NCI-H2081 treated with DMSO at 0.1 percent for 48 hours (cell line): ENCODE results near the gene AP2A2.

Experiments
- DNase-seq: peaks from one replicate; lab custom pipeline; 2025; lab: John Stamatoyannopoulos, UW

AP2A2 gene

DNA sequence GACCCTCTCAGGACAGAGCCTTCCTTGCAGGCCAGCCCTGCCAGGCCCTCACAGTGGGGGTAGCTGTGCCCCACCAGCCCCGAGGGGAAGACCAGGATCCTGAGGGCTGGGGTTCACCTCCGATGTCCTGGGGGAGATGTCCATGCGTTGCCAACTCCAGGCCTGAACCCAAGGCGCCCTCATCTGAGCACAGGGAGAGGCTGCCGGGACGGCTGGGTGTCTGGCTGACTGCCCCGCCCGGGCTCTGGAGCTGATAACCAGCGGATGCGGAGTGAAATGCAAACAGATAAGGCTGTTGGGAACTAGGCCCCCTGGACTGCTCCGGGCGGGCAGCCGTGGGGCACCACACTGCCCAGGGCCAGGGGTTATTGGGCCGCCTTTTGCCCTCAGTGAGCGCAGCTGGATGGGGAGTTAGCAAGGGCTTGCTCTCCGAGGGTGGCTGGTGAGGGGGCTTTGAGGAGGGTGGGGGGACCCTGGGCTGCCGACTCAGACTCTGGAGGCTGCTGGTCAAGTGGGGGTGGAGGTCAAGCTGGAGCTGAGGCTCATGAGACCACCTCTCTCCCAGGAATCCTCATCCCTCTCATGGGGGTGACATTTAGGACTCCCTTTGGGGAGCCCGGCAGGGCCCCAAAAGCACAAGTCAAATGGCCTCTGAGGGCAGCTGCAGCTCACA is 116.4 kb downstream of the AP2A2 start:
- no peak for DNase-seq

DNA sequence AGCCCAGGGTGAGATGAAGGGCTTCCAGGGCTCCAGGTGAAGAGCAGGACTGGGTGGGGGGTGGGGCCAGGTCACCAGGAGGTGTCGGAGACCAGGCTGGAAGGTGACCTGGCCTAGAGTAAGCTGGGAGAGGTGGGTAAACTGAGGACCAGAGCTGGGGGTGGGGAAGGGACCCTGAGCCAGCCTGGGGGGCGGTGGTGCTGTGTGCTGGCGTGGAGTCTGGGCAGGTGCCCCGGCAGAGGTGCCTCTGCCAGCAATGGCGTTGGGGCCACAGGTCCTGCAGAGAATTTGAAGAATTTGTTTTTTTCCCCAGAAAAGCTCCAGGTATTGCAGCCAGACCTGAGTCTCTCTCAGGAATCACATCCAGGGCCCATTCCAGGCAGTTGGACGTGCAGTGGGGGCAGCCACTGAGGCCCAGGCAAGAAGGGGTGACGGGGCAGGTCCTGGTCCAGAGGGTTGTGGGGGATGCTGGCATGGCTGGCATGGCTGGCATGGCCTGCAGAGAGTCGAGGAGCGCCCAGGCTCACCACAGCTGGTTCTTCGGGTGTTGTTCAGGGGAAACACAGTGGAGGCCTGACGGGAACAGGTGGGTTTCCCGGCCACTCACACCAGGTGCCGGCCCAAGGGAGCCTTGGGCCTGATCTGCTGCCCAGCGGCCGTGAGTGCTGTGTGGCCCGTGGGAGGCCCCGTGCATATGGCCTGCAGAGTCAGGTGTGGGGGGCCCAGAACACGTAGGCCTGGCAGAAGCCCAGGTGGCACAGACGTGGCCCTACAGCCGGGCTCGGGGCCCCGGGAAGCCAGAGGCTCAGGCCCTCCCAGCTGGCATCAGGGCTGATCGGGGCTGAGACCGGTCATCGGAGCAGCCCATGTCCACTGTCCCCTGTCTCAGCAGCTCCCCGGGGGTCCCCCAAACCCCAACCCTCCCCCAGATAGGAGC is 117.2 kb downstream of the AP2A2 start:
- DNase-seq: no peak

DNA sequence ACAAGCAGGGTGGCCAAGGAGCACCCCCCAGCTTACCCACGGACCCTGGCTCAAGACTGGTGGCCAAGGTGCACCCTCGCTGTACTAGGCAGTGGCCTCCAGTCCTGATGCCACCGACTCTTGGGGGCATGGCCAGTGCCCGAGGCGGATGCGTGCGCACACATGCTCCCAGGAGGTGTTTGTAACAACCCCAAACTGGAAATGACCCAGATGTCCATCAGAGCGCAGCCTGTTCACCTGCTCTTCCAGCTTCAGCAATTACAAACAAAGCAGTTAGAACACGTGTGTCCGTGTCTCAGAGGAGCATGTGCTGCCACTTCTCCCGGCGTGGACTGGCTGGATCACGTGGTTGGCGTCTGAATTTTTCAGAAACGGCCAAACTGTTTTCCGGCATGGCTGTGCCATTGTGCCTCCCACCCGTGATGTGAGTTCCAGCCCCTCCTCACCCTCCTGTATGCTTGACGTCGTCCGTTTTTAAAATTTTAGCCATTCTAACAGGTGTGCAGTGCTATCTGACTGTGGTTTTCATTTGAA is 118.0 kb downstream of the AP2A2 start:
- no peak for DNase-seq

DNA sequence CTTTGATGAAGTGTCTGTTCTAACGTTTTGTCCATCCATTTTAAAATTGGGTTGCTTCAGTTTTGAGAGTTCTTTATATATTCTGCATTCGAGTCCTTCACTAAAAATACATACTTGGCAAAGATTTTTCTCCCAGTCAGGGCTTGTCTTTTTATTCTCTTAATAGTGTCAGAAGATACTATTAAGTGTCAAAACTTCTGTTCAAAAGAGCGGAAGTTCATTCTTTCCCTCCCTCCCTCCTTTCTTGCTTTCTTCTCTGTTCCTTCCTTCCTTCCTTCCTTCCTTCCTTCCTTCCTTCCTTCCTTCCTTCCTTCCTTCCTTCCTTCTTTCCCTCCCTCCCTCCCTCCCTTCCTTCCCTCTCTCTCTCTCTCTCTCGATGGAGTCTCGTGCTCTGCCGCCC is 118.5 kb downstream of the AP2A2 start:
- DNase-seq: no peak

DNA sequence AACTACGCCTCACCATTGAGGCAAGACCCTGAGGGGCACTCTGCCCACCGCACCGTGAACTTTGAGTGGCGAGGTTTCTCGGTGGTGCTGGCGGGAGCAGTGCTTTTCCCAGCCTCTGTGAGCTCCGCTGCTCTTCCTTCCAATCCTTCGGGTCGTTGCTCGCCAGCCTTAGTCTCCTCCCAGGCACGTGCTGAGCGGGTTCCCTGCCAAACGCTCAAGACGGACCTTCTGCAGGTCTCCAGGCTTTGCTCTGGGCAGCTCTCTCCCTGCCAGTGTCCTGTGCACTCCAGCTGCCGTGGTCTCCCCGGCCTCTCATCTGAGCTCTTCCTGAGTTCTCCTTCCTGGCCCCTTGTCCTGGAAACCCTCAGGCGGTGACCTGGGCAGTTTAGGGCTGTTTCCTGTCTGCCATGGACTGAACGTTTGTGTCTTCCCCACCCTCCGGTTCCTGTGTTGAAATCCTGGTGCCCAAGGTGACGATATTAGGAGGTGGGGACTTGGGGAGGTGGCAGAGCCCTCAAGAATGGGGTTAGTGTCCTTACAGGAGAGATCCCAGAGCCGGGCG is 122.0 kb downstream of the AP2A2 start:
- DNase-seq: no peak

DNA sequence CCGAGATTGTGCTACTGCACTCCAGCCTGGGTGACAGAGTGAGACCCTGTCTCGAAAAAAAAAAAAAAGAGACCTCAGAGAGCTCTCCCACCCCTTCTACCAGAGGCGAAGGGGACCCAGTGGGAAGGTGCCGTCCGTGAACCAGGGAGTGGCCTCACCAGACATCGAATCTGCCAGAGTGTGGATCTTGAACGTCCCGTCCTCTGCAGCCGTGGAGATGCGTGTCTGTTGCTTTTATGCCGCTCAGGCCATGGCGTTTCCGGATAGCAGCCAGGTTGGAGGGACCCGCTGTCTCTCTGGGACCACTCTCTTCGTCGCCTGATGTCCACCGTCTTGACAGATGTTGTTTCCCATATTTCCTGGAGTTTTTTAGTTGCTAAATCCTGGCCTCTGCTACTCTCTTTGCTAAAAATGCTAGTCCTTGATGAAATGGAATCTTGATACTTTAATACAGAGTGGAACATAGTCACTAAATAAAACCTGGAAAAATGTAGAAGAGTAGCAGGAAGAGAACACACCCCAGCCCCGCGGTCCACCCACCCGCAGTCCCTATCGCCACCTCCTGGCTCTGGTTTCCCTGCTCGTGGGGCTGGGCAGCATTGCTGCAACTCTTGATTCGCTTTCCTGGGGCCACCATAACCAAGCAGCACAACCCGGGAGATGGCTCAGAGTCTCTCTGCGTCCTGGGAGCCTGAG is 122.9 kb downstream of the AP2A2 start:
- no peak for DNase-seq

DNA sequence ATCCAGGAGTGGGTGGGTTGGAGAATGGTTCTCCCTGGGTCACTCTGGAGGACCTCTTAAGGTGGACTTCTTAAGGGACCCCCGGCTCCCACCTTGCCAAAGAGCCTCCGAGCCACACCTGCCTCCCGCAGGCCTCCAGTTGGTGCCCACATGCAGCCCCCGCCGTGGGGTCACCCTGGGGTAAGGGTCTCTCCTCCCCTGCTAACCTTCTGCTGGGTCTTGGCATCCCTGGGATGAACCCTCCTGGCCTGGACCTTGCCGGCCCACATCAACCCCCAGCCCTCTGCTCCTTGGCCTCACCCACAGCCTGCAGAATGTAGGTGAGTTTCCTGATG is 123.4 kb downstream of the AP2A2 start:
- DNase-seq: no peak

DNA sequence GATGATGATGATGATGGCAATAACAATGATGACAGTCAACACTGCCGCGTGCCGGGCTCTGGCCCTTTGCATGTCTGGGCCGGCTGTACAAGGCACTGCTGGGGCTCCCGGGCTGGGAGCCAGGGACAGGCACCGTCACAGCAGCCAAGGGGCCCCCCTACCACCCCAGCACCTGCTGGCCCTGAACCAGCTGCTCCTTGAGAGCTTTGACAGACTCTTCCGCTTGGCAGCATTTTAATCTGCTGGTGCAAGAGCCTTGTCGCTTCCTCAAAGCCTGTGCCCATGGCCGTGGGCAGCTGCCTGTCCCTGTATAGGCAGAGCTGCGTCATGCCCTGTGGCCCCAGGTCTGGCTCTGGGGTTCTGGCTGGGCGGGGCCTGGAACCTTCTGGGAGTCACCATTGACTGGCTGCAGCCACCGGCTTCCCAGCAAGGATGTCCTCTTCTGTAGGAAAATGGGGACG is 123.8 kb downstream of the AP2A2 start:
- DNase-seq: no peak

DNA sequence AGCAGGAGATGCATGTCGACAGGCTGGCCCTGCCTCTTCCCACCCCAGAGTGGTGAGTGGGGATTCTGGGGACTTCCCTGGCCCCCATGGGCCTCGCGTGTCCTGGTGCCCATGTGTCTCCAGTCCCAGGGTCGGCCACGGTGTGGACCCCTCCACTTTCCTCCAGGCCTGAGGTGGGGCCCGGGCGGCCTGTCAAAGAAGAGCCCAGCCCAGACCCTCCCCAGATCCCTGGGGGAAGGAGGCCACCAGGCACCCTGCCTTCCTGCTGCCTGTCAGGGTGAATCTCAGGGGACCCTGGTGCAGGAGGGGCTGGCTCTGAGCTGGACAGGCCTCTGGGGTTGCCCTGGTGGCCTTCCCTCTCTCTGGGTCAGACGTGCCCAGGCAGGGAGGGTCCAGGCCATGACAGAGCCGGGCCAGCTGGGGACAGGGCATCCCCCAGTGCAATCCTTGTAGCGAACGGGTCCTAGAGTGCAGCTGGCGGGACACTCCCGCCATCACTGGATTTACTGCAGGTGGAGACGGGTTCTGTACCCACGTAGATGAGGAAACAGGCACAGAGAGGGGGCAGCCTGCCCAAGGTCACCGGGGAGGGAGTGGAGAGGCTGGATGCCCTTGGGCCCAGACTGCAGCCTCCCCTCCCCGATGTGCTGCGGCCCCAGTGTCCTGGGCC is 124.4 kb downstream of the AP2A2 start:
- no peak for DNase-seq

DNA sequence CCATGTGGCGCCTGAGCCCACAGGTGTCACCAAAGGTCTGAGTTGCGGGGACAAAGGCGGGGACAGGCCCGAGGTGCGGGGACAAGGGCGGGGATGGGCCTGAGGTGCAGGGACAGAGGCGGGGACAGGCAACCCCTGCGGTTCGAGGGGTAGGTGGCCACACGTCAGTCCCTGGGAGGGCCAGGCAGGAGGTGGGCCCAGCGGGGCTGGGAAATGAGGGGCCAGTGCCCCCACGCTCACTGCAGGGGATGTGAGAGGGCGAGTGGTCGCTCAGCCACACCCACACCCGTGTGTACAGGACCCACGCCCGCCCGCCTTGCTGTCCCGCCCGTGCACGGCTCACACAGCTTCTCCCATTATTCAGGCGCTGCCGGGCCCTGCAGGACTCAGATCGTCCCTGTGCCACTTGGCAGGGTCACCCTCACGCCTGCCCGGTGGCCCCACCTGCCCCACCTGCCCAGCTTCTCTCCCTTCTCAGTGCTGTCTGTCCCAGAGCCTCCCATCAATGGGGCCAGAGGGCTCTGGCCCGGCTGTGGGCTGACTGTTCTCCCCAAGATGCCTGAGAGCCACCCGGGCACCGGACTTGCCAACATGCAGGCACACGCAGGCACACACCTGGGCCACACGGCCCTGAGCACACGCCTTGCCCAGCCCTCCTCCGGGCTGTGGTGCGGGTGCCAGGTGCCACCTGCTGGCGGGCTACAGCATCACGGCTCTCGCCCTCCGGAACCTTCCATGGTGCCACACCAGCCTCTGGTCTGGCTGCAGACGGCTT is 125.1 kb downstream of the AP2A2 start:
- peak; percentile 28 for DNase-seq

DNA sequence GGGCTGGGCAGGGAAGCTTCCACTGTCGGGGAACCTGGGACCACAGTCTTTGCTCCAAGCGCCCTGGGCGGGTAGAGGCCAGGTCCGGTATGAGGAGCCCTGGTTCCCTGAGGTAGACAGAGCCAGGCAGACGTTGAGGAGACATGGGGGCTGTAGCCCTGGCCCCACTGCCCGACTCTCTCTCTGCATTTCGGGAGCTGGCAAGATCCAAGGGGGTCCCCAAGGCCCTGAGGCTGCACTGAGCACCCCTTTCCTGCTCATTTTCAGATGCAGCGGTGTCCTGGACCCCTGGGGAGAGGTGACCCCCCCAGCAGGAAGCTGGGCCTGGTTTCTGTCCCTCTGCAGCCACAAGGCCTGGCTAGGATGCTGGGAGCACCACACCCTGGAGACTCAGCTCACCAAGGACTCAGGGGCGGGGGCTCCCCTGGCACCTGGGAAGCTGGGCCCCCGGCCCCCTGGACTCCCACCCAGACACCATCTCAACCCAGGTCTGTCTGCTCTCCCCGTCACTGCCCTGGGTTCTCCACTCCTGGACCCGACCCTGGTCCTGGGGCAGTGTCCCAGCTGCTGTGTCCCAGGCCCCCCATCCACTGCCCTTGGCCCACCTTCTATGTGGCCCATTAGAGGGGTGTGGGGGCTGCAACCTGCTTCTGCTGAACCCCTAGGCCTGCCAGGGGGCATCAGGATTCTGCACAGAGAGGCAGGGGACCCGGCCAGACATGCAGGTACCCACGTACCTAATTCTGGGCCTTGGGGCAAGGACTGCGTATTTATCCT is 125.9 kb downstream of the AP2A2 start:
- no peak for DNase-seq

DNA sequence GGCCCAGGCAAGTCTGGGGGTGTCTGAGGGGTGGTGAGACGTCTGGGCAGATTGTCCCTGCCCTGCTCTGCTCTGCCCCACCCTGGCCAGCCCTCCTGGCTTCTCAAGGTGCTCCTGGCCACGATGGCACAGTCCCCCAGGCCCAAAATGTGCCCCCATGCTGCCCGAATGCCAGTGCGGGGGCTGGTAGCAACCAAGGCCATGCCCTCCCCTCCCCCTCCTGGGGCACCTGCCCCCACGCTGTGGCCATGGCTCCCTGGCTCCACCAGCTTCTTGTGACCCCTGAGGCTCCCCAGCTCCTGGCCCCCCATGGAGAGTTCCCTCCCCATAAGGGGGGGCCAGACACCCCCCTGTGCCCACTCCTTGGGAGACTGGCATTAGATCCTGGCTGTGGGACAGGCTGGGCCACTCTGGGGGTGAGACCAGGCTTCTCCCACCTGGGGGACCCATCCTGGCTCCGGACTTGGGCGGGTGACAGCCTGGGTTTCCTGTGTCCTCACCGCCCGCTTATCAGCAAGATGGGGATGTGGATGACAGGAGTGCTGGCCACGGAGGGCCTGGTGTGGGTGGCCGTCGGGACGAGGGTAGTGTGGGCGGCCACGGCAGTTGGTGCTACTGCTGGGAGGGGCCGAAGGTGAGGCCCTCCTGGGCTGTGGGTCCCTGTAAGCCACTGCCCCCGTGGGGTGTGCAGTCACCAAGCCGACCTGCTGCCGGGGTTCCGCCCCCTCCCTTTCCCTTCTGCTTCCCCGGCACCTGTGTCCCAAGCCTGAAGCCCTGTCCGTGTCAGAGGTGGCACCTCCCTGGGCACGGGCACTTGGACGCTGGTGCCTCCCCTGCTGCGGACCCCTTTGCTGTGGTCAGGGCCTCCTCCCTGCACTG is 126.7 kb downstream of the AP2A2 start:
- no peak for DNase-seq

DNA sequence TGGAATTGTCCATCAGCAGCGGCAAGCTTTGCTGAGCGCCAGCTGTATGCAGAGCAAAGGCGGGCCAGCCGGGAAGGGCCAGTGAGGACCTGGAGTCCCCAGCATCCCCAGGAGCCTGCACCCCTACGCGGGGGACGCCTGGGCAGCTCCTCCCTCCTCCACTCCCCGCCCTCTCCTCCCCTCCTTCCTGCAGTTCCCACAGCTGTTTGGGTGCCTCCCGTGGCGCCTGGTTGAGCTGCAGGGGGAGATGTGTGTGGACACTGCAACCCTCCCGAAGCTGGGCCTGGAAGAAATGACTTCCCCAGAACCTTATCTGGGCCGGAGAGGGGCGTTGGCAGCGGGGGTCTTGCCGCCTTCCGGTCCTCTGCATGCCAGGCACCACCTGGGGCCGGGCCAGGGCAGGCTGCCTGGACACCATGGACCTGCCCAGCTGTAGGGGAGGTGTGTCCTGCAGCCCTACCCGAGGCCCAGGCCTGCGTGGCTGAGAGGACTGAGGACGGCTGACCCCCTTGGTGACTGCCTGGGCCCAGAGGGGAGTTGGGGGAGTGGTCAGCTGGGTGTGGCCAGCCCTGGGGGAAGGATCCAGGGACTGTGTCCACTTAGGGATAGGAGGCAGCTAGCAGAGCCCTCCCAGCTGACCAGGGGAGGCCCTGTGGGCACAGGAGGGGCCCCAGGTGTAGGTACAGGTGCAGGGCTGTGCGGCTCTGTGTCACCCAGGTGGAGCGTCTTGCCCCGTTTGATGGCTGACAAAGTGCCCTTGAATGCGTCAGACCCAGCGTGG is 127.6 kb downstream of the AP2A2 start:
- no peak for DNase-seq

DNA sequence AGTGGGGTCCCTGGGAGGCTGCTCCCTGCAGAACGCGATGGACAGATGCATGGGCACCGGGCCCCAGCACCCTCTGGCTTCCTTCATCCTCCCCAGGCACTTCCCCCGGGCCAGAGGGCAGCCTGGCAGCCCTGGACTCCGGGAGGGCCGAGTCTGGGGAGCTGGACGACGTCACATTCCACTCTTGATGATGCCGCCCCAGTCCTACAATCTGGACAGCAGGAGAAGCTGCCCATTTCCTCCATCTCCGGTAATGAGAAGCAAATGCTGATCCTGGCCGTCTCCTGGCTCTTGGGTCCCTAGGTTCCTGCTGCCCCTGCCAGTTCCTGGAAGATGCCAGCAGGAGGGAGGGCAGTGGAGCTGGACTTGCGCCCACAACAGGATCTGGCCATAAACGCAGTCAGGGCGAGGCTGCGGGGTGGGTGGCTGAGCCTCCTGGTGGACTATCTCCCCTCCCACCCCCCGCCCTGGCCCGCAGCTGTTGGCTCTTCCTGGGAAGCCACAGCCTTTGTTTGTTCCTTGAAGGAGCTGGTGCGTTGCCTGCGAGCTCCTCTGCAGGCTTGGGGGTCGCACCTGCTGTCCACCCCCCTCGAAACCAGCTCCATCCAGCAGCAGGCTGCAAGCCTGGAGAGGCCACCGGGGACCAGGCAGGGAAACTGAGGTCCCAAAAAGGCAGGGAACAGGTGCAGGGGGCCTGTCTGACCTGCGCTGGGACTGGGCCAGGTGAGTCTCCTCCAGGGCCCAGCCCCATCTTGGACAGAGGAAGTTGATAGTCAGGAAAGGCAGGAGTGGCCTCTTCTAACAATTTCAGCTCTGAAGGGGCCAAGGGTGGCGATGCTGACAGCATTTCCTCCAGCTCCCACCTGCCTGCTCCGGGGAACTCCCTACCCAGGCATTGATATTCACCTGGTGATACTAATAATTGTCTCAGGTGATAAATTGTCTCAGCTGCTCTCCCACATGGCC is 128.8 kb downstream of the AP2A2 start:
- DNase-seq: no peak

DNA sequence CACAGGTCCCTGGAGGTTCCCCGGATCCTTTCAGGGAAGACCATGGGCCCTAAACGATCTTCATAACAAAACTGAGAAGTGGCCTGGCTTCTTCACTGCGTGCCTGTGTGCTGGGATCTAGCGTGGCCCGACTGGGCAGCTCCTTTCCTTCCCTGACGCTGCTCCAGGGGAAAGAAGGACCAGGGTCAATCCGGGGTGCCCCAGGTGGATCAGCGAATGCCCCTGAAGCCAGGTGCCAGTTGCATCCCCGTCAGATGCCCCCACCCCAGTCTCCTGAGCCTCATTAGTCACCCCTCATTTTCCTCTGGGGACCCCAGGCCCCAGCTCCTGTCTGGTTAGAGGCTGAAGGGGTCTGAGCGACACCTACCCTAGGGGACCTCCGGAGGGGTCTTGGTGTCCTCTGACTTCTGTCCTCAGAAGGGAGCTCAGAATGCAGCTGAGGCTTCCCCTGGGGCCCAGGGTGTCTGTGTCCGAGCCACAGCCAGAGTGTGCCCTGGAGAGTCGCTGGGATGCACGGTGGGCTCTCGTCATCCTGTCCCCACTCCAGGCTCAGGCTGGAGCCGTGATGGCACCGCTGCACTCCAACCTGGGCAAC is 129.5 kb downstream of the AP2A2 start:
- no peak for DNase-seq

DNA sequence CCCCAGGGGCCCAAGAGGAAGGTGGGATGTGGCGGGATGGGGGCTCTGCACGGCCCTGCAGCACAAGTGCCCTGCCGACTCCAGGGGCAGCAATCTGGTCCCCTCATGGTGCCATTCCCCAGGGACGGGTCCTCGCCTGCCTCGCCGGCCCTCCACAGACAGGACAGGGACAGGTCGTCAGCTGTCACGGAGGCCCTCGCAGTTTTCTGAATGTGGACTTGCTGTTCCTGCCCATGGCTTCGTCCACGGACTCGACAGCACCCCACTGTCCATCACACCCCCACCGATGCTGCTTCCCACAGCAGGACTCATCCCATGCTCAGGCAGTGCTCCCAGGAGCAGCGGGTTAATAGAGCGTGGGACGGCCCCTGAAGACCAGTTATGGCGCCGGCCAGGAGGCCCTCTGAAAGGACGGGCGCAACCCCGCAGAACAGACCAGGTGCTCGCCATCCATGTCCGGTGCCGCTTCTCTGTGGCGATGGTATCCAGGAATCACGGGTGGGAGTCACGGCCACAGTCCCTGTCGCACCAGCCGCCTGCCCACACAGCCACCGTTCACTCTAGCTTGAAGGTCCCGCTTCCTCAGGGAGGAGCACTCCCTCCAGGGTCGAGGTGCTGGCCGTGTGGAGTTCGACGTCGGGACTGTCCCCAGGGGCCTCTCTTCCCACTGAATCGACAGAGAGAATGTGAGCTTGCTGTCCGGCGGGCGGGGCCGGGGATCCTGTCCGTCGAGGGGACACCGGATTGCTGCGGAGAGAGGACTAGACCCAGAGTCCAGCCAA is 130.5 kb downstream of the AP2A2 start:
- DNase-seq: no peak
